Fibroblast of lung (primary cell): ENCODE data around the gene CXCL12.

Source experiments
- EZH2 ChIP-seq: IDR thresholded peaks from 2 replicates; pipeline ENCODE4 v1.5.1; 2012; ENCODE audit warnings: low read length, control low read depth, mild to moderate bottlenecking; ENCODE audit errors: missing control alignments
- TF ChIP-seq, protein P1 (sequence below), 2 donors: IDR thresholded peaks in 1 of 2; conservative IDR thresholded peaks in 1 of 2; 1 replicate in 1 of 2; 2 replicates in 1 of 2; pipeline ENCODE4 v1.5.1; 2011 to 2012; ENCODE audit warnings: low read length in 2 of 2, control low read depth in 1 of 2, inconsistent platforms in 1 of 2, low read depth in 1 of 2, mild to moderate bottlenecking in 1 of 2

DNA sequence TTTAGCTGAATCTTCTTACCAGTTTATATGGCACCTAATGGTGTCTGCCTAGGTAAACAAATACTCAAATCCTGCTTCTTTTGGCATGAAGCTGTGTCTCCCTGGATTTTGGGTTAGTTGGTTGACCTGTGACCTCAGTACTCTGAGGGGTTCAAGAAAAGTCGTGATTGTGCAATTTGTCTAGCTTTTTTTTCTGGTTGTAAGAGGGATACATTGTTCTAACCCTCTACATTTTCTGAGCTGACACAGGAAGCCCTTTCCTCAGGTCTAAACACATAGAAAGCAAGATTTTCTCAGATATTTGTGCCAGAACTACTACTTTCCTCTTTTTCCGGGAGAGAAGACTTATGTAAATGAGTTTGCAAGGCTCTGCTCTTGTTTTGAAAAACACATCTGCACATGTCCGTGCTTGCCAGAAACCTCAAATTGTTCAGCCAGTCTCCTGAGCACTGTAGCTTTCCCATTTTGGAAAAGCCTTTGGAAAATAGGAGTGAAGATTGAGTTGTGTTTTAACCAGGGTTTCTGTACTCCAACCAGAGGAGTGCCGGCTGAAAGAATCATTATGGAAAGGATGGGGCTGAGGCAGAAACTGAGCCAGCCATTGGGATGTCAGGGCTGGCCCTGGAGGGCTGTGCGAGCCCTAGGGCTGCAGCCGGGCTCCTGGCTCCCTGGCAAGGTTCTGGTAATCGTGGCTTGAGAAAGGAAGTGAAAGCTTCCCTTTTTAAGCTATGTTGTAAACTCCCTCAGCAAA lies 31.3 kb upstream of the CXCL12 start:
- no peak for TF ChIP-seq EZH2
- TF ChIP-seq, protein P1, sequence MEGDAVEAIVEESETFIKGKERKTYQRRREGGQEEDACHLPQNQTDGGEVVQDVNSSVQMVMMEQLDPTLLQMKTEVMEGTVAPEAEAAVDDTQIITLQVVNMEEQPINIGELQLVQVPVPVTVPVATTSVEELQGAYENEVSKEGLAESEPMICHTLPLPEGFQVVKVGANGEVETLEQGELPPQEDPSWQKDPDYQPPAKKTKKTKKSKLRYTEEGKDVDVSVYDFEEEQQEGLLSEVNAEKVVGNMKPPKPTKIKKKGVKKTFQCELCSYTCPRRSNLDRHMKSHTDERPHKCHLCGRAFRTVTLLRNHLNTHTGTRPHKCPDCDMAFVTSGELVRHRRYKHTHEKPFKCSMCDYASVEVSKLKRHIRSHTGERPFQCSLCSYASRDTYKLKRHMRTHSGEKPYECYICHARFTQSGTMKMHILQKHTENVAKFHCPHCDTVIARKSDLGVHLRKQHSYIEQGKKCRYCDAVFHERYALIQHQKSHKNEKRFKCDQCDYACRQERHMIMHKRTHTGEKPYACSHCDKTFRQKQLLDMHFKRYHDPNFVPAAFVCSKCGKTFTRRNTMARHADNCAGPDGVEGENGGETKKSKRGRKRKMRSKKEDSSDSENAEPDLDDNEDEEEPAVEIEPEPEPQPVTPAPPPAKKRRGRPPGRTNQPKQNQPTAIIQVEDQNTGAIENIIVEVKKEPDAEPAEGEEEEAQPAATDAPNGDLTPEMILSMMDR (conservative IDR thresholded peaks at IDR 0.05 in 1 of 2, IDR thresholded peaks at IDR 0.05 in 1 of 2; ENCODE audit: low read depth in 1 of 2, low read length in 2 of 2) = no peak
